SK-N-SH treated with all-trans-retinoic acid at 6 μM for 48 hours (cell line): Measurements from ENCODE around the gene EFCAB14.

Source experiments
- ATAC-seq: fragments of 200-7000 bp; cut with Tn5 transposase; 3 replicates; pipeline ENCODE4 v1.9.1; 2020; ENCODE audit warnings: mild to moderate bottlenecking, moderate library complexity
- ARNTL ChIP-seq: fragments of 450-650 bp; formaldehyde crosslinking; IDR thresholded peaks from 2 replicates; pipeline ENCODE4 v1.5.0; 2020; ENCODE audit warnings: low read depth, mild to moderate bottlenecking, moderate library complexity, borderline replicate concordance
- BACH2 ChIP-seq: fragments of 250-450 bp; sonication (Bioruptor Pico); IDR thresholded peaks from 2 replicates; pipeline ENCODE4 v1.9.0; 2021; ENCODE audit warnings: mild to moderate bottlenecking, borderline replicate concordance
- CREB5 ChIP-seq: fragments of 250-450 bp; sonication (Bioruptor Pico); IDR thresholded peaks from 2 replicates; pipeline ENCODE4 v1.5.1; 2020; ENCODE audit warnings: low read depth, mild to moderate bottlenecking, moderate library complexity
- CSDC2 ChIP-seq: fragments of 250-450 bp; sonication (Bioruptor Pico); IDR thresholded peaks from 2 replicates; pipeline ENCODE4 v1.5.0; 2020; ENCODE audit warnings: mild to moderate bottlenecking, moderate library complexity
- CSRNP3 ChIP-seq: fragments of 250-450 bp; sonication (Bioruptor Pico); IDR thresholded peaks from 2 replicates; pipeline ENCODE4 v1.5.1; 2021; ENCODE audit warnings: mild to moderate bottlenecking, moderate library complexity
- ESRRG ChIP-seq: fragments of 250-450 bp; sonication (Bioruptor Pico); IDR thresholded peaks from 2 replicates; pipeline ENCODE4 v1.6.1; 2021; ENCODE audit warnings: mild to moderate bottlenecking
- GLIS3 ChIP-seq: fragments of 250-450 bp; sonication (Bioruptor Pico); IDR thresholded peaks from 2 replicates; pipeline ENCODE4 v1.5.0; 2020; ENCODE audit warnings: mild to moderate bottlenecking, moderate library complexity
- ISL1 ChIP-seq: fragments of 250-450 bp; sonication (Bioruptor Pico); IDR thresholded peaks from 2 replicates; pipeline ENCODE4 v2.1.2; 2022; ENCODE audit warnings: mild to moderate bottlenecking, moderate library complexity
- OSR1 ChIP-seq: fragments of 250-450 bp; sonication (Bioruptor Pico); IDR thresholded peaks from 2 replicates; pipeline ENCODE4 v1.8.0; 2022; ENCODE audit warnings: moderate library complexity, mild to moderate bottlenecking, inconsistent platforms
- POU6F1 ChIP-seq: fragments of 250-450 bp; sonication (Bioruptor Pico); IDR thresholded peaks from 2 replicates; pipeline ENCODE4 v1.8.0; 2021; ENCODE audit warnings: low read depth, mild to moderate bottlenecking, moderate library complexity, borderline replicate concordance
- PPARA ChIP-seq: fragments of 250-450 bp; sonication (Bioruptor Pico); IDR thresholded peaks from 2 replicates; pipeline ENCODE4 v1.5.0; 2020; ENCODE audit warnings: mild to moderate bottlenecking, borderline replicate concordance
- RARB ChIP-seq: fragments of 250-450 bp; sonication (Bioruptor Pico); IDR thresholded peaks from 2 replicates; pipeline ENCODE4 v1.8.0; 2021; ENCODE audit warnings: mild to moderate bottlenecking, moderate library complexity
- SNAI2 ChIP-seq: fragments of 250-450 bp; sonication (Bioruptor Pico); IDR thresholded peaks from 2 replicates; pipeline ENCODE4 v1.5.0; 2020; ENCODE audit warnings: mild to moderate bottlenecking, moderate library complexity
- TCF4 ChIP-seq: fragments of 250-450 bp; sonication (Bioruptor Pico); IDR thresholded peaks from 2 replicates; pipeline ENCODE4 v1.8.0; 2021; ENCODE audit warnings: mild to moderate bottlenecking, moderate library complexity, borderline replicate concordance
- ZFP30 ChIP-seq: fragments of 450-650 bp; formaldehyde crosslinking; IDR thresholded peaks from 2 replicates; pipeline ENCODE4 v1.5.0; 2022; ENCODE audit warnings: mild to moderate bottlenecking, moderate library complexity
- ZNF70 ChIP-seq: fragments of 450-650 bp; formaldehyde crosslinking; IDR thresholded peaks from 2 replicates; pipeline ENCODE4 v1.5.0; 2020; ENCODE audit warnings: mild to moderate bottlenecking, moderate library complexity
- ZNF8 ChIP-seq: fragments of 450-650 bp; formaldehyde crosslinking; IDR thresholded peaks from 2 replicates; pipeline ENCODE4 v1.5.0; 2020; ENCODE audit warnings: mild to moderate bottlenecking, moderate library complexity
- TF ChIP-seq, protein P1 (sequence below): fragments of 250-450 bp; sonication (Bioruptor Pico); IDR thresholded peaks from 2 replicates; pipeline ENCODE4 v1.5.0; 2020; ENCODE audit warnings: mild to moderate bottlenecking, moderate library complexity
- TF ChIP-seq, protein P2 (sequence below): fragments of 250-450 bp; sonication (Bioruptor Pico); IDR thresholded peaks from 2 replicates; pipeline ENCODE4 v1.8.0; 2020; ENCODE audit warnings: mild to moderate bottlenecking, moderate library complexity, borderline replicate concordance

Gene EFCAB14

DNA sequence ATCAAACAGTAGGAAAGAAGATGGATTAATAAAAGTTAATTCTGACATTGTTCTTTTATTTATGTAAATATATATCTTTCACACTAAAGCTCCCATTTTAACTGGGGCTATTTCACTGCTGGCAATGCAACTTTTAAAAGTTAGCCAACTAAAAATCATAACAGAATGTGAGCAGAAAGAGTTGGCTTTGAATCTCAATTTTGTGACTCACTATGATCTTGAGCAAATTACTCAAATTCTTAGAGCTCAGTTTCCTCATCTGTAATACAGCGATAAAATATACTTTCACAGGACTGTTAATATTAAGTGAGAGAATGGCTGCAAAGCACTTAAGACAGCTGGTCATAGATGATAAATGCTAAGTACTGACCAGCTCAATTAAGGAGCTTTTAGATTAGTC, 10.8 kb downstream of the EFCAB14 start:
- no peak for TF ChIP-seq ESRRG (CRISPR knock-in tag)
- no peak for ATAC-seq

GRCh38 chr1:46705408-46705807, 13.5 kb downstream of the EFCAB14 start:
- TF ChIP-seq, protein P1, sequence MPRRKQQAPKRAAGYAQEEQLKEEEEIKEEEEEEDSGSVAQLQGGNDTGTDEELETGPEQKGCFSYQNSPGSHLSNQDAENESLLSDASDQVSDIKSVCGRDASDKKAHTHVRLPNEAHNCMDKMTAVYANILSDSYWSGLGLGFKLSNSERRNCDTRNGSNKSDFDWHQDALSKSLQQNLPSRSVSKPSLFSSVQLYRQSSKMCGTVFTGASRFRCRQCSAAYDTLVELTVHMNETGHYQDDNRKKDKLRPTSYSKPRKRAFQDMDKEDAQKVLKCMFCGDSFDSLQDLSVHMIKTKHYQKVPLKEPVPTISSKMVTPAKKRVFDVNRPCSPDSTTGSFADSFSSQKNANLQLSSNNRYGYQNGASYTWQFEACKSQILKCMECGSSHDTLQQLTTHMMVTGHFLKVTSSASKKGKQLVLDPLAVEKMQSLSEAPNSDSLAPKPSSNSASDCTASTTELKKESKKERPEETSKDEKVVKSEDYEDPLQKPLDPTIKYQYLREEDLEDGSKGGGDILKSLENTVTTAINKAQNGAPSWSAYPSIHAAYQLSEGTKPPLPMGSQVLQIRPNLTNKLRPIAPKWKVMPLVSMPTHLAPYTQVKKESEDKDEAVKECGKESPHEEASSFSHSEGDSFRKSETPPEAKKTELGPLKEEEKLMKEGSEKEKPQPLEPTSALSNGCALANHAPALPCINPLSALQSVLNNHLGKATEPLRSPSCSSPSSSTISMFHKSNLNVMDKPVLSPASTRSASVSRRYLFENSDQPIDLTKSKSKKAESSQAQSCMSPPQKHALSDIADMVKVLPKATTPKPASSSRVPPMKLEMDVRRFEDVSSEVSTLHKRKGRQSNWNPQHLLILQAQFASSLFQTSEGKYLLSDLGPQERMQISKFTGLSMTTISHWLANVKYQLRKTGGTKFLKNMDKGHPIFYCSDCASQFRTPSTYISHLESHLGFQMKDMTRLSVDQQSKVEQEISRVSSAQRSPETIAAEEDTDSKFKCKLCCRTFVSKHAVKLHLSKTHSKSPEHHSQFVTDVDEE, result no peak
- TF ChIP-seq PPARA (CRISPR knock-in tag), result no peak
- no peak for TF ChIP-seq SNAI2
- no peak for TF ChIP-seq OSR1 (CRISPR knock-in tag)
- no peak for TF ChIP-seq CSDC2 (CRISPR knock-in tag)
- TF ChIP-seq ZNF8 (CRISPR knock-in tag), result no peak
- no peak for ATAC-seq

GRCh38 chr1:46703927-46704641, 14.8 kb downstream of the EFCAB14 start:
- TF ChIP-seq CSDC2 (CRISPR knock-in tag) (no peak), ISL1 (CRISPR knock-in tag) (no peak), POU6F1 (CRISPR knock-in tag) (no peak), GLIS3 (CRISPR knock-in tag) (no peak), PPARA (CRISPR knock-in tag) (no peak), CREB5 (no peak), SNAI2 (no peak), BACH2 (CRISPR knock-in tag) (no peak), RARB (CRISPR knock-in tag) (no peak), ESRRG (CRISPR knock-in tag) (no peak), CSRNP3 (CRISPR knock-in tag) (no peak)
- TF ChIP-seq, protein P1, result no peak
- no peak for ATAC-seq

DNA sequence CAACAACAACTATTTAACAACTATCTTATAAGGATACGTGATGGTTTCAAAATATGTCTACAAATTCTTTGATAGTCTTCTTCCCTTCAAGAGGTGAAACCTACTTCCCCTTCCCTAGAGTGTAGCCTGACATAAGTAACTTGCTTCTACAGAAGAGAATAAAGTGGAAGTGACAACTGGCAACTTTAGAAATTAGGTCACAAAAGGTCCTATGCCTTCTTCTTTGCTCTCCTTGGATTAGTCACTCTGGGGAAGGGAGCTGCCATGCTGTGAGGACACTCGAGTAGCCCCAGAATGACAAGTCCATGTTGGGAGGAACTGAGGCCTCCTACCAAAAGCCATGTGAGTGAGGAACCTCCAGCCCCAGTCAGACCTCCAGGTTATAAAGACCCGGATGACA, 19.2 kb downstream of the EFCAB14 start:
- ATAC-seq, result no peak
- TF ChIP-seq, protein P1, result no peak
- TF ChIP-seq ARNTL (no peak), TCF4 (CRISPR knock-in tag) (no peak), CSDC2 (CRISPR knock-in tag) (no peak), ISL1 (CRISPR knock-in tag) (no peak), ZNF70 (CRISPR knock-in tag) (no peak), ZFP30 (CRISPR knock-in tag) (no peak), PPARA (CRISPR knock-in tag) (no peak), BACH2 (CRISPR knock-in tag) (no peak), OSR1 (CRISPR knock-in tag) (no peak), ZNF8 (CRISPR knock-in tag) (no peak)
- TF ChIP-seq, protein P2, sequence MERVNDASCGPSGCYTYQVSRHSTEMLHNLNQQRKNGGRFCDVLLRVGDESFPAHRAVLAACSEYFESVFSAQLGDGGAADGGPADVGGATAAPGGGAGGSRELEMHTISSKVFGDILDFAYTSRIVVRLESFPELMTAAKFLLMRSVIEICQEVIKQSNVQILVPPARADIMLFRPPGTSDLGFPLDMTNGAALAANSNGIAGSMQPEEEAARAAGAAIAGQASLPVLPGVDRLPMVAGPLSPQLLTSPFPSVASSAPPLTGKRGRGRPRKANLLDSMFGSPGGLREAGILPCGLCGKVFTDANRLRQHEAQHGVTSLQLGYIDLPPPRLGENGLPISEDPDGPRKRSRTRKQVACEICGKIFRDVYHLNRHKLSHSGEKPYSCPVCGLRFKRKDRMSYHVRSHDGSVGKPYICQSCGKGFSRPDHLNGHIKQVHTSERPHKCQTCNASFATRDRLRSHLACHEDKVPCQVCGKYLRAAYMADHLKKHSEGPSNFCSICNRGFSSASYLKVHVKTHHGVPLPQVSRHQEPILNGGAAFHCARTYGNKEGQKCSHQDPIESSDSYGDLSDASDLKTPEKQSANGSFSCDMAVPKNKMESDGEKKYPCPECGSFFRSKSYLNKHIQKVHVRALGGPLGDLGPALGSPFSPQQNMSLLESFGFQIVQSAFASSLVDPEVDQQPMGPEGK (CRISPR knock-in tag), result no peak
